Gastrocnemius medialis (tissue), 4 donors: Measurements from ENCODE around the gene CDO1.

ENCODE experiments used
- CTCF ChIP-seq, 5 experiments: fragments of 450-650 bp in 3 of 5; fragments of 200-600 bp in 2 of 5; sonication (generic) in 2 of 5; IDR thresholded peaks in 4 of 5; conservative IDR thresholded peaks in 1 of 5; 1 replicate in 4 of 5; 2 replicates in 1 of 5; pipeline ENCODE4 v1.5.1; 2016 to 2019; ENCODE audit warnings: antibody characterized with exemption in 5 of 5, mild to moderate bottlenecking in 3 of 5, moderate library complexity in 3 of 5
- POLR2A ChIP-seq, 2 donors: fragments of 450-650 bp; IDR thresholded peaks; one replicate each; pipeline ENCODE4 v1.6.1; 2017; ENCODE audit warnings: antibody characterized with exemption in 2 of 2, mild to moderate bottlenecking in 2 of 2, moderate library complexity in 2 of 2

DNA sequence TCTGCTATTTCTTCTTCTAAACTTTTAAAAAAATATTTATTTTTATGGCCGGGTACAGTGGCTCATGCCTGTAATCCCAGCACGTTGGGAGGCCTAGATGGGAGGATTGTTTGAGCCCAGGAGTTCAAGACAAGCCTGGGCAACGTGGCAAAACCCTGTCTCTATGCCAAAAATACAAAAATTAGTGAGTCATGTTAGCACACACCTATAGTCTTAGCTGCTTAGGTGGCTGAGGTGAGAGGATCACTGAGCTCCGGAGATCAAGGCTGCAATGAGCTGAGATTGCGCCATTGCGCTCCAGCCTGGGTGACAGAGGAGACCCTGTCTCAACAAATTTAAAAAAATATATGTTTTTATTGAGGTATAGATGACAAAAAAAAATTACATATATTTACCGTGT is 30.8 kb upstream of the CDO1 start:
- TF ChIP-seq POLR2A (IDR thresholded peaks at IDR 0.05) (no peak), CTCF (IDR thresholded peaks at IDR 0.05 in 4 of 5, conservative IDR thresholded peaks at IDR 0.05 in 1 of 5) (no peak)
